ENCODE data around the gene FBXL7. TPM values are rescaled to one million over a fixed set of nuclear protein-coding genes. Genes with fewer than 3 reads are reported as not detected.

Gene FBXL7
- total and polyA plus RNA-seq, 9 of the 15 experiments (the other 6 are each of a cell fraction or from before 2014, with no cell fraction given): 0.04 to 0.08 TPM; not detected in 7

DNA sequence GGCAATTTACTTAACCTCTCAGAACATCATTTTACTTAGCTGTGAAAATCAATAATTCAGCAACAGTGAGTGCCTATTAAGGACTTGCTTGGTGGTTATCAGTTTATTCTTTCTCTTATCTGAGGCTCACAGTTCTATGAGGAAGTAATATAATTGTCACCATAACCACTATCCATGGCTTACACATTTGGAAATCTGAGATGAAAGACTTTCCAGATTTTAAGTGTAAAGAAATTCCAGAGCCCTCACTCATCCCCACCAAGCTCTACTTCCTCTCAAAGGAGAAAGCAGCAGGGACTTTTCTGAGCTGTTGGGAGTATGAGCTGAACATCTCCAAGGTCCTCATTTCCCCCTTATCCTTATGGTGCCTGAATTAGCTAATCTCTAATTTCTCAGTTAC, 321.5 kb downstream of the FBXL7 start (continued):
- TF ChIP-seq, protein P1, sequence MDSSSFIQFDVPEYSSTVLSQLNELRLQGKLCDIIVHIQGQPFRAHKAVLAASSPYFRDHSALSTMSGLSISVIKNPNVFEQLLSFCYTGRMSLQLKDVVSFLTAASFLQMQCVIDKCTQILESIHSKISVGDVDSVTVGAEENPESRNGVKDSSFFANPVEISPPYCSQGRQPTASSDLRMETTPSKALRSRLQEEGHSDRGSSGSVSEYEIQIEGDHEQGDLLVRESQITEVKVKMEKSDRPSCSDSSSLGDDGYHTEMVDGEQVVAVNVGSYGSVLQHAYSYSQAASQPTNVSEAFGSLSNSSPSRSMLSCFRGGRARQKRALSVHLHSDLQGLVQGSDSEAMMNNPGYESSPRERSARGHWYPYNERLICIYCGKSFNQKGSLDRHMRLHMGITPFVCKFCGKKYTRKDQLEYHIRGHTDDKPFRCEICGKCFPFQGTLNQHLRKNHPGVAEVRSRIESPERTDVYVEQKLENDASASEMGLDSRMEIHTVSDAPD (CRISPR knock-in tag; IDR thresholded peaks at IDR 0.05): no peak
- no peak for TF ChIP-seq MAZ (CRISPR knock-in tag; conservative IDR thresholded peaks at IDR 0.05 in 1 of 2, IDR thresholded peaks at IDR 0.05 in 1 of 2)
- TF ChIP-seq E2F3 (CRISPR knock-in tag; IDR thresholded peaks at IDR 0.05): no peak
- no peak for TF ChIP-seq RHOXF2B (CRISPR knock-in tag; conservative IDR thresholded peaks at IDR 0.05)
- TF ChIP-seq MEIS2 (IDR thresholded peaks at IDR 0.05; ENCODE audit: partially characterized antibody): no peak
- no peak for TF ChIP-seq MTA2 (IDR thresholded peaks at IDR 0.05; ENCODE audit: low read depth)
- TF ChIP-seq MYC (IDR thresholded peaks at IDR 0.05; ENCODE audit: low read depth, low read length): no peak
- TF ChIP-seq MYC (CRISPR knock-in tag; IDR thresholded peaks at IDR 0.05; ENCODE audit: borderline replicate concordance, low read depth): no peak
- TF ChIP-seq ZNF445 (CRISPR knock-in tag; IDR thresholded peaks at IDR 0.05; ENCODE audit: low read depth): no peak

DNA sequence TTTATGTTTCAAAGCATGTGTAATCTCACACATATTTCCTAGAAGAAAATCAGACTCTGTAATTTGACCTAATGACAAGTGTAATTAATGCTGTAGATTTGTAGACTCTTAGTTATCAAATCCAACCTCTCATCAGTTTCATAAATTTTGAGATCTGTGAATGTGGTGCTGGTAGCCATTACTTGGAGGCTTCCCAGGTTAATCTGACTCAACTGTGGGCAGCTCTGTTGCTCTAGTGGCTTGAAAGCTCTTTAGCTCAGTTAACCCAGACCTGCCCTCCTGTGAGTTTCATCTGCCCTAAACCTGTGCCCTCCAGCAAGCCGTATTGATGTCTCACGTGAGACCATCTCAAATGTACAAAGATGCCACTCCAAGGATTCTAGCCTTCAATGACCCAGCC, 323.4 kb downstream of the FBXL7 start:
- Histone ChIP-seq H3K4me1 (replicated peaks in 1 of 2; ENCODE audit: control insufficient read depth in 2 of 2, insufficient read depth in 2 of 2, low read length in 2 of 2) (no peaks in the 10 kb centered on the region), H3K27me3 (ENCODE audit: control insufficient read depth in 2 of 2, insufficient read depth in 2 of 2, low read length in 2 of 2) (no peaks in the 10 kb centered on the region), H3K27ac (ENCODE audit: extremely low read depth, low read depth, low read length) (no peak overlapping the region), H3K4me3 (no peak overlapping the region), H3K9ac (ENCODE audit: insufficient read depth in 1 of 2, low read depth in 2 of 2, low read length in 2 of 2) (no peak overlapping the region), H3K79me2 (ENCODE audit: control insufficient read depth, insufficient read depth, low read length) (no peaks in the 10 kb centered on the region), H4K20me1 (replicated peaks; ENCODE audit: control insufficient read depth, insufficient read depth, low read length) (no peaks in the 10 kb centered on the region), H3K9me3 (replicated peaks; ENCODE audit: control insufficient read depth, insufficient read depth, low read depth, low read length) (no peaks in the 10 kb centered on the region), H3K4me2 (ENCODE audit: insufficient read depth, low read length) (no peak overlapping the region), H2AFZ (ENCODE audit: low read depth, low read length) (no peak overlapping the region), H3K36me3 (ENCODE audit: control insufficient read depth, insufficient read depth, low read length) (no peaks in the 10 kb centered on the region), H3K9me1 (ENCODE audit: control insufficient read depth, insufficient read depth, low read length) (no peaks in the 10 kb centered on the region)
- BruUV-seq (replicated peaks): no TSS peak
- FAIRE-seq (no peak), DNase-seq (ENCODE audit: extremely low read depth in 1 of 4, low spot score in 3 of 4) (no peak), ATAC-seq (no peak)
- in situ Hi-C loops (cut with MboI) (no loop called here), intact Hi-C loops (cut with micrococcal nuclease) (loop anchor here (5.0 kb wide), 1 partner anchor 716 kb away; no protein-coding TSS in a partner anchor)
- POLR2A ChIA-PET: no interaction called here
- CTCF ChIA-PET (ENCODE audit: low intra/inter-chr PET ratio): no interaction called here
- WGBS (ENCODE audit: insufficient coverage, low coverage, missing lambda C conversion rate): 3% methylated on average over 2 of the region's 2 CpGs
- TF ChIP-seq KDM2B (CRISPR knock-in tag; IDR thresholded peaks at IDR 0.05) (no peak), TAF15 (IDR thresholded peaks at IDR 0.05; ENCODE audit: low read depth, low read length) (no peak)

All from K562 (cell line).